T-helper 17 cell (primary cell): Measurements from ENCODE around the gene CRB1. TPM values are rescaled to one million over a fixed set of nuclear protein-coding genes. Genes with fewer than 3 reads are reported as not detected.

ENCODE experiments used
- ATAC-seq: fragments of 150-1000 bp; cut with Tn5 transposase; 2 replicates; pipeline ENCODE4 v1.10.0; 2021; ENCODE audit warnings: mild to moderate bottlenecking, moderate library complexity
- DNase-seq, 3 donors: peaks; one replicate each; pipeline versions ENCODE4 v3.0.0 to v3.0.0-alpha.2; 2020 to 2021
- H3K9me3 ChIP-seq: one replicate; pipeline ENCODE4 v1.7.0; 2013; ENCODE audit warnings: low read length, mild to moderate bottlenecking; ENCODE audit not compliant: control insufficient read depth, poor library complexity, severe bottlenecking
- H3K27ac Mint-ChIP-seq: one replicate; pipeline ENCODE4 v1.8.0; 2022; ENCODE audit warnings: mild to moderate bottlenecking, moderate library complexity, mixed read lengths
- H3K27me3 Mint-ChIP-seq: one replicate; pipeline ENCODE4 v1.8.0; 2022; ENCODE audit warnings: mixed read lengths
- H3K36me3 Mint-ChIP-seq: one replicate; pipeline ENCODE4 v1.8.0; 2022; ENCODE audit warnings: low read depth, mixed read lengths
- H3K4me1 Mint-ChIP-seq: one replicate; pipeline ENCODE4 v1.8.0; 2022; ENCODE audit warnings: mild to moderate bottlenecking, mixed read lengths
- H3K4me3 Mint-ChIP-seq: one replicate; pipeline ENCODE4 v1.8.0; 2022; ENCODE audit warnings: mild to moderate bottlenecking, moderate library complexity, mixed read lengths
- total RNA-seq, 4 donors: library from RNA in 2 of 4; stranded (reverse) in 2 of 4; gene quantifications; one replicate each; pipeline ENCODE4 v1.2.3 and lab custom pipeline; 2022 to 2026

Gene CRB1
- total RNA-seq, 2 donors from 2014 or later, result 0.55 TPM; not detected in 1

GRCh38 chr1:197521118-197521739 lies 253.2 kb downstream of the CRB1 start:
- Mint-ChIP-seq H3K4me1 (peaks cover 7% of the 10 kb centered on the region), H3K27me3 (no peaks in the 10 kb centered on the region), H3K36me3 (peaks cover 3% of the 10 kb centered on the region), H3K4me3 (no peak overlapping the region), H3K27ac (no peak overlapping the region)
- DNase-seq, result peak in 1 of 3 donors; percentile 6
- peak; percentile 52 for ATAC-seq
- no peaks in the 10 kb centered on the region for H3K9me3 ChIP-seq

- ATAC-seq (peak; percentile 44), DNase-seq (no peak)
- H3K4me3 Mint-ChIP-seq, result no peak overlapping the region
- no peak overlapping the region for H3K27ac Mint-ChIP-seq
- no peaks in the 10 kb centered on the region for H3K27me3 Mint-ChIP-seq
- H3K9me3 ChIP-seq, result no peaks in the 10 kb centered on the region
- peaks cover 4% of the 10 kb centered on the region for H3K4me1 Mint-ChIP-seq
- peaks cover 2% of the 10 kb centered on the region for H3K36me3 Mint-ChIP-seq
These were observed 258.8 kb downstream of the CRB1 start for GRCh38 chr1:197526736-197527371.

Other genes starting within 250 kb of the CRB1 start
- gene F13B, start 201.0 kb upstream of the CRB1 start, total RNA-seq, result not detected
- under 1 TPM; 0.62 to 0.91 TPM for gene ASPM, start 121.6 kb upstream of the CRB1 start, total RNA-seq
- 1 to 10 TPM; 6.8 to 7.3 TPM for gene ZBTB41, start 67.0 kb upstream of the CRB1 start, total RNA-seq